ENCODE results near the gene DRAP1.

The DRAP1 gene

GRCh38 chr11:65919141-65919572 lies at the start of gene DRAP1:
DRAP1 (plus strand) TSS chr11:65919426; CDS start chr11:65919502, 76 bp downstream.
- peak; percentile 99 to 100 for DNase-seq (ENCODE audit: low read depth in 2 of 2)

GRCh38 chr11:65869643-65870306 lies 49.5 kb upstream of the DRAP1 start:
- no peak for DNase-seq (ENCODE audit: low read depth in 2 of 2)

- DNase-seq (ENCODE audit: low read depth in 2 of 2) = no peak
These were observed 48.9 kb upstream of the DRAP1 start for GRCh38 chr11:65870307-65870658.

- no peak for DNase-seq (ENCODE audit: low read depth in 2 of 2)
These were observed 48.2 kb upstream of the DRAP1 start for GRCh38 chr11:65870706-65871681.

GRCh38 chr11:65871811-65872548 lies 47.2 kb upstream of the DRAP1 start:
- no peak for DNase-seq (ENCODE audit: low read depth in 2 of 2)

- DNase-seq (ENCODE audit: low read depth in 2 of 2) = no peak
These were observed 46.5 kb upstream of the DRAP1 start, which contains the start of gene EFEMP2 for GRCh38 chr11:65872586-65873317. EFEMP2 (minus strand) TSS chr11:65872800; CDS start chr11:65872354, 446 bp downstream.

GRCh38 chr11:65873318-65874156 lies 45.7 kb upstream of the DRAP1 start:
- DNase-seq (ENCODE audit: low read depth in 2 of 2) = peak; percentile 95 to 97

GRCh38 chr11:65879617-65880016 lies 39.6 kb upstream of the DRAP1 start, which contains the start of gene CTSW:
CTSW (plus strand) TSS chr11:65879837; CDS start chr11:65879855, 18 bp downstream.
- DNase-seq (ENCODE audit: low read depth in 2 of 2) = no peak

- no peak for DNase-seq (ENCODE audit: low read depth in 2 of 2)
These were observed 39.2 kb upstream of the DRAP1 start for GRCh38 chr11:65880027-65880426.

- no peak for DNase-seq (ENCODE audit: low read depth in 2 of 2)
These were observed 38.3 kb upstream of the DRAP1 start for GRCh38 chr11:65880844-65881421.

GRCh38 chr11:65882120-65883057 lies 36.8 kb upstream of the DRAP1 start:
- no peak for DNase-seq (ENCODE audit: low read depth in 2 of 2)

- DNase-seq (ENCODE audit: low read depth in 2 of 2) = no peak
These were observed 36.0 kb upstream of the DRAP1 start for GRCh38 chr11:65883058-65883761.

GRCh38 chr11:65883786-65884715 lies 35.2 kb upstream of the DRAP1 start:
- DNase-seq (ENCODE audit: low read depth in 2 of 2) = no peak

- DNase-seq (ENCODE audit: low read depth in 2 of 2) = peak; percentile 62 to 67
These were observed 34.5 kb upstream of the DRAP1 start for GRCh38 chr11:65884716-65885092.

GRCh38 chr11:65885231-65885630 lies 34.0 kb upstream of the DRAP1 start:
- no peak for DNase-seq (ENCODE audit: low read depth in 2 of 2)

- DNase-seq (ENCODE audit: low read depth in 2 of 2) = no peak
These were observed 33.3 kb upstream of the DRAP1 start for GRCh38 chr11:65885808-65886536.

Measured in stimulated activated CD8-positive, alpha-beta memory T cell treated with anti-CD3 and anti-CD28 coated beads, Interleukin-2, amount 100 ng/mL, for 1 hour (primary cell).